Neuronal stem cell (in vitro differentiated cells): ENCODE data around the gene GPR22.

ENCODE experiments used
- DNase-seq: peaks from one replicate; pipeline ENCODE4 v3.0.0-alpha.2; 2013; ENCODE audit warnings: low spot score
- H2AFZ ChIP-seq: one replicate; pipeline ENCODE4 v1.6.1; 2013; ENCODE audit warnings: mild to moderate bottlenecking, low read length, inconsistent platforms
- H2AK5ac ChIP-seq: 2 replicates; pipeline ENCODE4 v1.6.1; 2013; ENCODE audit warnings: low read depth, mild to moderate bottlenecking, inconsistent platforms, low read length, moderate library complexity, mixed read lengths
- H2BK120ac ChIP-seq: 2 replicates; pipeline ENCODE4 v1.6.1; 2013; ENCODE audit warnings: low read depth, mild to moderate bottlenecking, inconsistent platforms, low read length, moderate library complexity, mixed read lengths
- H2BK12ac ChIP-seq: one replicate; pipeline ENCODE4 v1.6.1; 2013; ENCODE audit warnings: low read length, inconsistent platforms
- H2BK15ac ChIP-seq: 2 replicates; pipeline ENCODE4 v1.6.1; 2013; ENCODE audit warnings: mild to moderate bottlenecking, low read length, inconsistent platforms, mixed read lengths
- H2BK5ac ChIP-seq: one replicate; pipeline ENCODE4 v1.6.1; 2013; ENCODE audit warnings: inconsistent platforms, mild to moderate bottlenecking, low read length, moderate library complexity
- H3K14ac ChIP-seq: one replicate; pipeline ENCODE4 v1.6.1; 2013; ENCODE audit warnings: low read length, inconsistent platforms
- H3K18ac ChIP-seq: 2 replicates; pipeline ENCODE4 v1.6.1; 2013; ENCODE audit warnings: low read length, inconsistent platforms
- H3K23ac ChIP-seq: 2 replicates; pipeline ENCODE4 v1.6.1; 2013; ENCODE audit warnings: low read depth, mild to moderate bottlenecking, mixed read lengths, low read length, inconsistent platforms; ENCODE audit not compliant: poor library complexity
- H3K27ac ChIP-seq: replicated peaks from 3 replicates; pipeline ENCODE4 v1.5.1; 2013; ENCODE audit warnings: low read length, inconsistent platforms
- H3K27me3 ChIP-seq, 3 experiments: 2 replicates each; pipeline ENCODE4 v1.6.1; 2013; ENCODE audit warnings: low read length in 3 of 3, mild to moderate bottlenecking in 2 of 3, inconsistent platforms in 1 of 3, low read depth in 1 of 3, mixed read lengths in 1 of 3, moderate library complexity in 1 of 3; ENCODE audit not compliant: control insufficient read depth in 3 of 3, insufficient read depth in 3 of 3
- H3K36me3 ChIP-seq, 2 donors: replicated peaks in 1 of 2; 2 replicates each; pipeline ENCODE4 v1.6.1; 2013; ENCODE audit warnings: low read length in 2 of 2; ENCODE audit not compliant: control insufficient read depth in 2 of 2, insufficient read depth in 2 of 2
- H3K4ac ChIP-seq: 2 replicates; pipeline ENCODE4 v1.6.1; 2013; ENCODE audit warnings: inconsistent platforms, mild to moderate bottlenecking, low read length, moderate library complexity
- H3K4me1 ChIP-seq, 2 donors: 1 replicate in 1 of 2; 2 replicates in 1 of 2; pipeline ENCODE4 v1.6.1; 2013; ENCODE audit warnings: low read length in 2 of 2, low read depth in 1 of 2; ENCODE audit not compliant: control insufficient read depth in 2 of 2, insufficient read depth in 1 of 2
- H3K4me2 ChIP-seq: one replicate; pipeline ENCODE4 v1.6.1; 2013; ENCODE audit warnings: mild to moderate bottlenecking, low read length, inconsistent platforms; ENCODE audit not compliant: insufficient read depth, poor library complexity, severe bottlenecking
- H3K4me3 ChIP-seq, 2 donors: 2 replicates each; pipeline ENCODE4 v1.5.1; 2013; ENCODE audit warnings: low read length in 2 of 2, mild to moderate bottlenecking in 2 of 2, inconsistent platforms in 1 of 2, moderate library complexity in 1 of 2
- H3K79me1 ChIP-seq: one replicate; pipeline ENCODE4 v1.6.1; 2013; ENCODE audit warnings: low read depth, mild to moderate bottlenecking, inconsistent platforms, low read length, moderate library complexity
- H3K9ac ChIP-seq: one replicate; pipeline ENCODE4 v1.6.1; 2013; ENCODE audit warnings: mild to moderate bottlenecking, low read depth, low read length, inconsistent platforms; ENCODE audit not compliant: poor library complexity
- H3K9me3 ChIP-seq, 2 donors: replicated peaks in 1 of 2; 2 replicates each; pipeline versions ENCODE3 to v1.6.1; 2013; ENCODE audit warnings: low read length in 2 of 2, mild to moderate bottlenecking in 2 of 2, inconsistent platforms in 1 of 2, low read depth in 1 of 2, mixed read lengths in 1 of 2, moderate library complexity in 1 of 2; ENCODE audit not compliant: control insufficient read depth in 2 of 2, insufficient read depth in 1 of 2
- H4K8ac ChIP-seq: one replicate; pipeline ENCODE4 v1.6.1; 2013; ENCODE audit warnings: low read depth, mild to moderate bottlenecking, inconsistent platforms, low read length, moderate library complexity
- H4K91ac ChIP-seq: one replicate; pipeline ENCODE4 v1.6.1; 2013; ENCODE audit warnings: low read length, low read depth, mild to moderate bottlenecking, inconsistent platforms; ENCODE audit not compliant: poor library complexity
- WGBS, 2 donors: extraction: QIAGEN DNeasy Blood & Tissue Kit; methylation state at CpG; one replicate each; pipeline ENCODE4 v1.1.7; 2013; ENCODE audit warnings: missing lambda C conversion rate in 2 of 2, mixed read lengths in 1 of 2; ENCODE audit not compliant: insufficient read length in 2 of 2, insufficient replicate concordance in 1 of 2; ENCODE audit errors: extremely low coverage in 2 of 2; 5-methylcytosine and 5-hydroxymethylcytosine counted together

GPR22 gene

GRCh38 chr7:107432261-107432660, 37.6 kb upstream of the GPR22 start:
- DNase-seq, result no peak
- no peaks in the 10 kb centered on the region for H3K27me3 ChIP-seq
- H2BK5ac ChIP-seq, result no peak overlapping the region
- no peak overlapping the region for H3K23ac ChIP-seq
- no peak overlapping the region for H2AK5ac ChIP-seq
- no peaks in the 10 kb centered on the region for H3K4me1 ChIP-seq
- no peak overlapping the region for H3K14ac ChIP-seq
- no peaks in the 10 kb centered on the region for H3K36me3 ChIP-seq
- no peak overlapping the region for H3K18ac ChIP-seq
- H4K8ac ChIP-seq, result no peak overlapping the region
- H2BK15ac ChIP-seq, result no peak overlapping the region
- H4K91ac ChIP-seq, result no peak overlapping the region
- peaks cover 0 to 3% of the 10 kb centered on the region in 2 donors for H3K9me3 ChIP-seq
- no peak overlapping the region for H2AFZ ChIP-seq
- no peak overlapping the region for H2BK120ac ChIP-seq
- H3K79me1 ChIP-seq, result no peaks in the 10 kb centered on the region
- no peak overlapping the region for H3K4me2 ChIP-seq
- no peak overlapping the region for H3K9ac ChIP-seq
- H2BK12ac ChIP-seq, result no peak overlapping the region
- H3K4ac ChIP-seq, result no peak overlapping the region
- H3K27ac ChIP-seq, result no peak overlapping the region
- H3K4me3 ChIP-seq, result no peak overlapping the region
- no CpG with 5 or more reads among the region's 1 CpG for WGBS, 2 donors

DNA sequence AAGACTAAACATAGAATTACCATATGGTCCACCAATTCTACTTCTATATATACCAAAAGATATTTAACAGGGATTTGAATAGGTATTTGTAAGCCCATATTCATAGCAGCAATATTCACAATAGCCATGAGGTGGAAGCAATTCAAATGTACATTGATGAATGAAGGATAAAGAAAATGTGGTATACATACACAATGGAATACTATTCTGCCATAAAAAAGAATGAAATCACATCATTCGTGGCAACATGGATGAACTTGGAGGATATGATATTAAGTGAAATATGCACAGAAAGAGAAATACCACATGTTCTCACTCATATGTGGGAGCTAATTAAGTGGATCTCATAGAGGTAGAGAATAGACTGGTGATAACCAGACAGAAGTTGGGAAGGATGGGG, 34.1 kb upstream of the GPR22 start:
- WGBS, 2 donors, result no CpG with 5 or more reads among the region's 1 CpG
- no peak overlapping the region for H3K4ac ChIP-seq

GRCh38 chr7:107439025-107439424, 30.8 kb upstream of the GPR22 start:
- H3K79me1 ChIP-seq, result no peaks in the 10 kb centered on the region

More for the DNA sequence above, 34.1 kb upstream of the GPR22 start:
- Histone ChIP-seq H2AFZ (no peak overlapping the region), H3K27ac (no peak overlapping the region), H3K9ac (no peak overlapping the region), H3K18ac (no peak overlapping the region), H3K23ac (no peak overlapping the region), H2BK120ac (no peak overlapping the region), H2AK5ac (no peak overlapping the region), H2BK12ac (no peak overlapping the region), H3K79me1 (no peaks in the 10 kb centered on the region), H4K8ac (no peak overlapping the region), H3K14ac (no peak overlapping the region), H3K4me1 (no peaks in the 10 kb centered on the region), H3K27me3 (no peaks in the 10 kb centered on the region), H3K36me3 (no peaks in the 10 kb centered on the region), H3K4me3 (no peak overlapping the region), H2BK5ac (no peak overlapping the region), H2BK15ac (no peak overlapping the region), H3K9me3 (peaks cover 0 to 3% of the 10 kb centered on the region in 2 donors), H3K4me2 (no peak overlapping the region), H4K91ac (no peak overlapping the region)
- DNase-seq, result no peak

DNA sequence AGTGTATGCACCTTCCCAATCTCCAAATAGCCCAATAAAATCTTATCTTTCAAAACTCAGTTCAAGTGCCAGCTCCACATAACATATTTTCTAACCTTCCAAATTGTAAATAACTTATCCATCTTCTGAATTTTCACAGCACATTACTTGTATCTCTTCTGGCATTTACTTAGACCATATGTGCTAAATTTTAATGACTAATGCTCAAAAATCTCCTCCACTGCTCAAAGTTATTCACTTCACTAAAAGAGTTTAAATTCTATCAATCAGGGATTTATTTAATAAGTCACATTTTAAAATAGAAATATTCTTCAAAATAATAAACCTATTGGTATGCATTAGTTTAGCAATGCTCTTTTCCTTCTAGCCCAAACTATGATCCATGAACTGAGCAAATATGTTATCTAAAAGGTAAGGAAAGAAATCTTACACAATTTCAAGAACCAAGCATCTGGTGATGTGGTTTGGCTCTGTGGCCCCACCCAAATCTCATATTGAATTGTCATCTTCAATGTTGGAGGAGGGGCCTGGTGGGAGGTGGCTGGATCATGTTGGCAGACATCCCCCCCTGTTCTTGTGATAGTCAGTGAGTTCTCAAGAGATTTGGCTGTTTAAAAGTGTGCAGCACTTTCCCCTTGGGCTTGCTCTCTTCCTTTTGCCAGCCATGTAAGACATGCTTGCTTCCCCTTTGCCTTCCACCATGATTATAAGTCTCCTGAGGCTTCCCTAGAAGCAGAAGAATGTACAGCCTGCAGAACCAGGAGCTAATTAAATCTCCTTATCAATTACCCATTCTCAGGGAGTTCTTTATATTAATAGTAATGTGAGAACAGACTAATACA, 28.1 kb upstream of the GPR22 start:
- Histone ChIP-seq H3K4me1 (no peaks in the 10 kb centered on the region), H3K14ac (no peak overlapping the region), H2BK12ac (no peak overlapping the region), H3K36me3 (no peaks in the 10 kb centered on the region), H4K8ac (no peak overlapping the region), H2BK5ac (no peak overlapping the region), H2AK5ac (no peak overlapping the region), H3K18ac (no peak overlapping the region), H3K9me3 (no peaks in the 10 kb centered on the region), H4K91ac (no peak overlapping the region), H3K9ac (no peak overlapping the region), H3K27ac (no peak overlapping the region), H3K23ac (no peak overlapping the region), H3K4ac (no peak overlapping the region), H2BK120ac (no peak overlapping the region), H3K4me2 (no peak overlapping the region), H3K4me3 (no peak overlapping the region), H2AFZ (no peak overlapping the region), H3K79me1 (no peaks in the 10 kb centered on the region), H3K27me3 (no peaks in the 10 kb centered on the region), H2BK15ac (no peak overlapping the region)
- no peak for DNase-seq

More at GRCh38 chr7:107439025-107439424, 30.8 kb upstream of the GPR22 start:
- Histone ChIP-seq H2BK5ac (no peak overlapping the region), H3K4me3 (no peak overlapping the region), H3K14ac (no peak overlapping the region), H2BK15ac (no peak overlapping the region), H3K9me3 (no peaks in the 10 kb centered on the region), H3K4ac (no peak overlapping the region), H3K9ac (no peak overlapping the region), H2BK120ac (no peak overlapping the region), H3K4me2 (no peak overlapping the region), H2BK12ac (no peak overlapping the region), H3K18ac (no peak overlapping the region), H4K8ac (no peak overlapping the region), H3K4me1 (no peaks in the 10 kb centered on the region), H2AK5ac (no peak overlapping the region), H4K91ac (no peak overlapping the region), H3K23ac (no peak overlapping the region), H3K36me3 (no peaks in the 10 kb centered on the region), H3K27me3 (no peaks in the 10 kb centered on the region), H3K27ac (no peak overlapping the region), H2AFZ (no peak overlapping the region)
- 100% methylated on average over 1 of the region's 5 CpGs; no CpG with 5 or more reads in 1 of the 2 donors for WGBS, 2 donors
- DNase-seq, result no peak
